Adrenal gland (tissue), 5 donors: ENCODE measurements around the gene FOXO1.
"Not testable (repeated sequence)": the region's sequence is repeated elsewhere in the genome, so short reads cannot be mapped to it uniquely, and the experiment has no call there.

ENCODE experiments used
- POLR2A ChIP-seq, 2 donors: fragments of 450-650 bp; IDR thresholded peaks; one replicate each; pipeline ENCODE4 v1.6.1; 2017; ENCODE audit warnings: antibody characterized with exemption in 2 of 2, mild to moderate bottlenecking in 2 of 2, moderate library complexity in 1 of 2
- TF ChIP-seq, protein P1 (sequence below), 6 experiments: fragments of 450-650 bp in 4 of 6; fragments of 200-600 bp in 2 of 6; sonication (generic) in 1 of 6; IDR thresholded peaks; 1 replicate in 5 of 6; 2 replicates in 1 of 6; pipeline versions ENCODE4 v1.5.1 to v1.8.0; 2016 to 2021; ENCODE audit warnings: antibody characterized with exemption in 6 of 6, mild to moderate bottlenecking in 2 of 6, moderate library complexity in 1 of 6
- donor health status: DM: no; HTN: no; CAD: no.

- TF ChIP-seq, protein P1, sequence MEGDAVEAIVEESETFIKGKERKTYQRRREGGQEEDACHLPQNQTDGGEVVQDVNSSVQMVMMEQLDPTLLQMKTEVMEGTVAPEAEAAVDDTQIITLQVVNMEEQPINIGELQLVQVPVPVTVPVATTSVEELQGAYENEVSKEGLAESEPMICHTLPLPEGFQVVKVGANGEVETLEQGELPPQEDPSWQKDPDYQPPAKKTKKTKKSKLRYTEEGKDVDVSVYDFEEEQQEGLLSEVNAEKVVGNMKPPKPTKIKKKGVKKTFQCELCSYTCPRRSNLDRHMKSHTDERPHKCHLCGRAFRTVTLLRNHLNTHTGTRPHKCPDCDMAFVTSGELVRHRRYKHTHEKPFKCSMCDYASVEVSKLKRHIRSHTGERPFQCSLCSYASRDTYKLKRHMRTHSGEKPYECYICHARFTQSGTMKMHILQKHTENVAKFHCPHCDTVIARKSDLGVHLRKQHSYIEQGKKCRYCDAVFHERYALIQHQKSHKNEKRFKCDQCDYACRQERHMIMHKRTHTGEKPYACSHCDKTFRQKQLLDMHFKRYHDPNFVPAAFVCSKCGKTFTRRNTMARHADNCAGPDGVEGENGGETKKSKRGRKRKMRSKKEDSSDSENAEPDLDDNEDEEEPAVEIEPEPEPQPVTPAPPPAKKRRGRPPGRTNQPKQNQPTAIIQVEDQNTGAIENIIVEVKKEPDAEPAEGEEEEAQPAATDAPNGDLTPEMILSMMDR (IDR thresholded peaks at IDR 0.05) = not testable (repeated sequence)
- not testable (repeated sequence) for TF ChIP-seq POLR2A (IDR thresholded peaks at IDR 0.05)
Observed at GRCh38 chr13:40664100-40664349, 2.4 kb downstream of the FOXO1 start.
